SIG-M5 (cell line): ENCODE results near the gene TXNDC8.

ENCODE experiments used
- DNase-seq: peaks from one replicate; lab custom pipeline; 2025; lab: John Stamatoyannopoulos, UW

The TXNDC8 gene

GRCh38 chr9:110278080-110278707, 59.5 kb downstream of the TXNDC8 start:
- DNase-seq = no peak

- no peak for DNase-seq
These were observed 60.9 kb downstream of the TXNDC8 start for GRCh38 chr9:110276781-110277180.

DNA sequence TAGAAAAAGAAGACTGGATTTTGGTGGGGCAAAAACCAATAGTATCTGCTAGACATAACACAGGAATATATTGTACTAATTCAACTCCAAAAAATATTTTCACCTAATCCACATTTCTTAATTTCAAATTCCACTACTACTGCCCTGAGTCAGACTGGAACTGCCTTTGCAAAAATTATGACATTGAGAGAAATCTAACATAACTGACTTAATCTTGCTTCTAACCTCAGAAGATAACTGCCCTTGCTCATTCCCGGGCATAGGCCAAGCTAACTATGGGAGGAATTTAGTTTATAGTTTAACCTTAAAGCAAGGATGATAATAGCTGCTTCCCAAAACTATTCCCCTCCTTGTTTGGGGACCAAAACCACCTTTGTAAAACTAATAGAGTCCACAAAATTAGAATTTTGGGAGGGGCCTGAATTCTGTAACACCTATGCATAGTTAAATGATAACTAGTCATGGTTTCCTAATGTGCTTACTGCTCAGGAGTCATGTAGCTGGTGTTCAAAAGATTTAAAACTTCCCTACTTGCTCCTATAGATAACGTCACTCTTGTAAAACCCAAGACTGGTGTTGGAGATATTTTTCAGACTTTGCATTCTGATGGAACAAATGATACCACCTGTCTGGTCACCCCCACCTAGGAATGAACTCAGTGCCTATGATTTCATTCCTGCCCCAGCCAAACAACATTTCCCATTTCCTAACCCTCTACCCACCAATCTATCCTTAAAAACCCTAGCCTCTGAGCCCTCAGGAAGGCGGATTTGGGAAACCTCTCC, 67.3 kb downstream of the TXNDC8 start:
- no peak for DNase-seq

- no peak for DNase-seq
These were observed 70.9 kb downstream of the TXNDC8 start for GRCh38 chr9:110266795-110267194.

DNA sequence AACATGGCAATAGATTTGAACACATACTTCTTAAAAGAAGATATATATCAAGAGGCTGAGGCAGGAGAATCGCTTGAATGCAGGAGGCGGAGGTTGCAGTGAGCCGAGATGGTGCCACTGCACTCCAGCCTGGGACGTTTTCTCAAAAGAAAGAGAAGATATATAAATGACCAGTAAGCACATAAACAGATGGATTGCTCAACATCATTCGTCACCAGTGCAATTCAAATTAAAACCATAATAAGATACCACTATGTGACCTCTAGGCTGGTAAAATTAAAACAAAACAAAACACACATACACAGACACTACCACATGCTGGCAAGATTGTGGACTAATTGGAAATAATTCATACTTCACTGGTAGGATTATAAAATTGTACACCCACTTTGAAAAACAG, 76.0 kb downstream of the TXNDC8 start:
- DNase-seq = no peak

DNA sequence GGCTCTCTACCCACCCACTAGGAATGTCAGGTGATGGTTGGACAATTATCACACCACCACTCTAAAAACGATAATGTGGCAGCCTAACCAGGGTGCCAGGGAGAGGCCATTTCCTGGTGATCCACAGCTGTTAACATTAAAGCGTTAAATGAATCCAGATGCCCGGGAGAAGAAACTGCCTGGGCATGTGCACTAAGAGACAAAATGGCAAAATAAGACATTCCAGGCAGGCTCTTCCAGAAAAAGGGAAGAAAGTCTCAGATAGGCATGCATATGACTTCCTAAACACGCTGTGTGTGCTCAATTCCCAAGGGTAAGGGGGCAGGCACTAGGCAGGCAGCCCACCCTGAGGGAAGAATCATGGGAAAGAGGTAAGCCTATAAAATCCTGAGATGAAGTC, 76.8 kb downstream of the TXNDC8 start:
- no peak for DNase-seq

- no peak for DNase-seq
These were observed 78.1 kb downstream of the TXNDC8 start for GRCh38 chr9:110259566-110259965.

DNA sequence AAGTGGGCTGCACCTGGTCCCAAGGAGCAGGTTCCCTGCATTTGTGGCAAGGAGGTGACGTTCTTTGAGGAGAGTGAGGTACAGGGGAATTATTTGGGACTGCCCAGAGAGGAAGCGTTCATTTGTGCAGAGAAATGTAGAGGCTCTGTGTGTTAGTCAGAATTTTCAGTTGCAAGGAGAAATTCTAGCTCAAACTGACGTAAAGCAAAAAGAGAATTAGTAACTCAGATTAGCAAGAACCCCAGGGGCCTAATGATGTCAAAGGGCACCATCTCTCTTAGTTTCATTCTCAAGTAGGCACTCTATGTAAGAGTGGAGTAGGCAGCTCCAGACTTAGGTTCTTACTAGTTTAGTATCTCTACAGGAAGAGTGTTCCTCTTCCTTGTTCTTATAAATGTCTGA, 79.0 kb downstream of the TXNDC8 start:
- DNase-seq = no peak

GRCh38 chr9:110257956-110258355, 79.7 kb downstream of the TXNDC8 start:
- no peak for DNase-seq

DNA sequence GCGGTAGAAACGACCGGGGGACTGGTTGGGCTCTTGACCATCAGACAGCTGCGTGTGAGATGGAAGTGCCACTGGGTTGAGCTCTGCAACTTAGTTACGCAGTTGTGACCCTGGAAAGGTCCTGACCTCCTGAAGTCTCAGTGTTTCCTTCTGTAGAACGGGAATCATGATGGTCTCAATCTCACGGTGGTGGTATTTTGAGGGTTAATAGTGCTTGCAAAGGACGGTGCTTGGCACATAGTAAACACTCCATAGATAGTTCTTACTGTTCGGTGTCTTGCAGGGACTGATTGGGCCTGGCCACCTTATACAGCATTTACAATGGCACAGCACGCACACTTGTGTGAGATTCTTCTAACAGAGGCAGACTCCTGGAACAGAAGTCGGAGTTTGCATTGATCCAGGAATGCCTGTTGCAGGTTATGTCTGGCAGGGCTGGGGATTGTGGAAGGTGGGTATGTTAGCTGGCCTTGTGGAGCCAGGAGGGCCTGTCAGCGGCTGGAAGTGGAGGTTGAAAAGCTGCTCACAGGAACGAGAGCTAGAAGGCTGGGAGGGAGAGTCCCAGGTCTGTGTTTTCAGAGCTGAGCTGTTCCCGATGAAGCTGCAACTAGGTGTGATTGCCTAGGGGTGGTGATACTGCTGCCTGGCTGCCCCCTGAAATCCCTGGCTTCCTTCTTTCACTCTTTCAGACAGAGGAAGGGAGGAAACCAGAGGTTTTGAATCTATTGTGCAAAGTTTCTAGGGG, 80.4 kb downstream of the TXNDC8 start:
- DNase-seq = no peak

- peak; percentile 53 for DNase-seq
These were observed 81.1 kb downstream of the TXNDC8 start, which contains the start of gene TXN for GRCh38 chr9:110256380-110257096. Gene TXN (minus strand): TSS chr9:110256507. CDS start chr9:110256435, 72 bp downstream.

GRCh38 chr9:110255463-110256379, 81.9 kb downstream of the TXNDC8 start:
- DNase-seq = no peak

GRCh38 chr9:110255034-110255462, 82.6 kb downstream of the TXNDC8 start:
- DNase-seq = no peak

DNA sequence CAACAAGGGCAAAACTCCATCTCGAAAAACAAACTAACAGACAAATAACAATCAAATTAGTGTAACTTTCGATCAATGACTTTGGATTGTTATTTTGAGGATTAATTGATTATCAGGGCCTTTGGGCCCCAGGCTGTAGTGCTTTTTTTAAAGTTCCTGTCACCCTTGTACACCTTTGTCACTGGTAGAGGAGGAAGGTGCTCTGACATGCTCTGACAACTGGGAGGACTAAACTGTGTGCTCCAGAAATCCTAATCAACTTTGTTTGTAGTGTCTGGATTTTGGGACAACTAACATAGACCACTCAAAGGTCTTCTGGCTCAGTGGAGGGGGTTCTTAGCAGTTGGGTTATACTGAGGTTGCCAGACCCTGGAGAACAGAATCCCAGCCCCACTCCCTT, 83.2 kb downstream of the TXNDC8 start:
- no peak for DNase-seq
